ENCODE measurements around the gene ARHGDIG.

Gene ARHGDIG

DNA sequence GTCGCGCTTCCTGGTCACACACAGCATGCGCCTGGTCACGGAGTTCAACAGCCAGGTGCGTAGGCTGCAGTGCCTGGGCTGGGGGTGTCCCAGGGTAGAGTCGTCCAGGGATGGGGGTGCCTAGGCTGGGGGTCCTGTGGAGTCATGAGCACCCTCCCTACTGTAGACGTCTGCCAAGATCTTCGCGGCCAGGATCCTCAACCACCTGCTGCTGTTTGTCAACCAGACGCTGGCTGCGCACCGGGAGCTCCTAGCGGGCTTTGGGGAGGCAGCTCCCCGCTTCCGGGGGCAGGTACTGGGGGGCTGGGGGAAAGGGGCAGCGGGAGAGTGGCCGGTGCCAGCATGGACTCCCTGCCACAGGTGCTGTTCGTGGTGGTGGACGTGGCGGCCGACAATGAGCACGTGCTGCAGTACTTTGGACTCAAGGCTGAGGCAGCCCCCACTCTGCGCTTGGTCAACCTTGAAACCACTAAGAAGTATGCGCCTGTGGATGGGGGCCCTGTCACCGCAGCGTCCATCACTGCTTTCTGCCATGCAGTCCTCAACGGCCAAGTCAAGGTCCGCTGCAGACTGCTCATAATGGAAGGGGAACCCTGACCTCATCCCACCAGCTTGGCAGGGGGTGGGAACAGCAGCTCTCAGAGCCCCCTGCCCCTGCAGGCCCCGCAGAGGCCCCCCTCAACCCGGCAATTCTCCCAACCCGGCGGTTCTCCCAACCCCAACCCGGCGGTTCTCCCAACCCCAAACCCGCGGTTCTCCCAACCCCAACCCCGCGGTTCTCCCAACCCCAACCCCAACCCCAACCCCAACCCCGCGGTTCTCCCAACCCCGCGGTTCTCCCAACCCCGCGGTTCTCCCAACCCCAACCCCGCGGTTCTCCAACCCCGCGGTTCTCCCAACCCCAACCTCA lies 5.0 kb downstream of the ARHGDIG start:
- no peak for DNase-seq (ENCODE audit: low read depth)

GRCh38 chr16:286491-287297 lies 6.3 kb downstream of the ARHGDIG start:
- H3K4me3 ChIP-seq (ENCODE audit: low read length), result no peak overlapping the region
- DNase-seq (ENCODE audit: low read depth), result no peak
- TF ChIP-seq, protein P1, sequence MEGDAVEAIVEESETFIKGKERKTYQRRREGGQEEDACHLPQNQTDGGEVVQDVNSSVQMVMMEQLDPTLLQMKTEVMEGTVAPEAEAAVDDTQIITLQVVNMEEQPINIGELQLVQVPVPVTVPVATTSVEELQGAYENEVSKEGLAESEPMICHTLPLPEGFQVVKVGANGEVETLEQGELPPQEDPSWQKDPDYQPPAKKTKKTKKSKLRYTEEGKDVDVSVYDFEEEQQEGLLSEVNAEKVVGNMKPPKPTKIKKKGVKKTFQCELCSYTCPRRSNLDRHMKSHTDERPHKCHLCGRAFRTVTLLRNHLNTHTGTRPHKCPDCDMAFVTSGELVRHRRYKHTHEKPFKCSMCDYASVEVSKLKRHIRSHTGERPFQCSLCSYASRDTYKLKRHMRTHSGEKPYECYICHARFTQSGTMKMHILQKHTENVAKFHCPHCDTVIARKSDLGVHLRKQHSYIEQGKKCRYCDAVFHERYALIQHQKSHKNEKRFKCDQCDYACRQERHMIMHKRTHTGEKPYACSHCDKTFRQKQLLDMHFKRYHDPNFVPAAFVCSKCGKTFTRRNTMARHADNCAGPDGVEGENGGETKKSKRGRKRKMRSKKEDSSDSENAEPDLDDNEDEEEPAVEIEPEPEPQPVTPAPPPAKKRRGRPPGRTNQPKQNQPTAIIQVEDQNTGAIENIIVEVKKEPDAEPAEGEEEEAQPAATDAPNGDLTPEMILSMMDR (IDR thresholded peaks at IDR 0.05; ENCODE audit: insufficient read depth, low read depth, low read length, missing control alignments), result no peak

More for the DNA sequence above, 5.0 kb downstream of the ARHGDIG start:
- TF ChIP-seq, protein P1 (IDR thresholded peaks at IDR 0.05; ENCODE audit: insufficient read depth, low read depth, low read length, missing control alignments), result no peak
- H3K4me3 ChIP-seq (ENCODE audit: low read length), result no peak overlapping the region

DNA sequence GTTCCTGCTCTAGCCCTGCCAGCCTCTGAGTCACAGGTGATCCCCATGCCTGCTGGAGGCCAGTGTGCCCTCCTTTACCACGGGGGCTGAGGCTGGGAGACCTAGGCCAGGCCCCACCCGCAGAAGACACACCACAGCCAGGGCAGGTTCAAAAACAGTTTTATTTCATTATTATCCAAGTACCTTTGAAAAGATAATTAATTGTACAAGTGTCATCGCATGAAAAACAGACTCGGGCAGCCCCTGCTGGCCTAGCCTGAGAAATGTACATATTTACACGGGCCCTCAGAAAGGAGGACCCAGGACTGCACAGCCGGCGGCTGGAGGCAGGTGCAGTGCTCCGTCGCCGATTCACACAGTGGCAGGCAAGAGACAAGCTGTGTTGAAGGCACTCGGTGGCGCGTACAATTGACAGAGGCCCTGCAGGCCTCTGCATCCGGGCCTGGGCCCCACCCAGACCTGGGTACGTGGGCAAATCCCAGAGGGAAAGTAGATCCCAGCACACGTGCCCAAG lies 7.0 kb downstream of the ARHGDIG start:
- H3K4me3 ChIP-seq (ENCODE audit: low read length), result no peak overlapping the region
- DNase-seq (ENCODE audit: low read depth), result no peak
- TF ChIP-seq, protein P1 (IDR thresholded peaks at IDR 0.05; ENCODE audit: insufficient read depth, low read depth, low read length, missing control alignments), result no peak

DNA sequence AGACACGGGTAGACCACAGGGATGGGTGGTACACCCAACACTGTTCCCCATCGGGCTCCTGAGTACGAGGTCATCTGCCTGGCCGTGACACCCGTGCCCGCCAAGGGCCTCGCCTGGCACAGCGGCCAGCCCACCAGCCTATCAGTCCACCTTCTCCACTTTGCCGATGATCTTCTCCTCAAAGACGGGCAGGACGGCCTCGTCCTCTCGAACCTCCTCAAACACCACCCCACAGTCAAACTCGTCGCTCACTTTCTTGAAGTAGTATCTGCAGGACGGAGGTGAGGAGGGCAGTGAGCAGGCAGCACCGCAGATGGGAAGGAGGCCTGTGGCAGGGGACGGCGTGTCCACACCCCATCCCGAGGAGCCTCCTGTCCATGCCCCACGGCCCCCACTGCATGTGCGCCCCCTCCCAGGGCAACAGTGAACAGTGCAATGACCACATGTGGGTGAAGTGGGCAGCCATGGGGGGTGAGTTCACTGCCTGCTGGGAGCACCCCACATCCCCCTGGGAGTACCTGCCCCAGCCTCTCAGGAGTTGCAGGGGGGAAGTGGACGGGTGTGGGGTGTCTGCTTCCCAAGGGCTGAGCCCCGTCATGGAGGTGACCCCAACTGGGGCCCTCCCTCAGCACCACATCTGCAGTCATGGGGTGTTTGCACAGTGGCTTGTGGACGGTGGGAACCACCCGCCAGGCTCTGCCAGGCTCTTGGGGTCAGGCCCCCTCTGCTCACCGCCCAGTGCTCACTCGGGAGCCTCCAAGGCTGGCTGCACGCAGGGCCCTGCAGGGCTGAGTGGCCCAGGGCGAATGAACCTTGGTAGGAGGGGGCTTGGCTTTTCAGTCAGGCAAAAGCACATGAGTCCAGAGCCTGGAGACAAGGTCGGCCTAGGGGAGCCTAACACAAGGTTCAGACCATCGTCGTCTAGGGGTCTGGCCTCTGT lies 7.9 kb downstream of the ARHGDIG start:
- DNase-seq (ENCODE audit: low read depth), result no peak
- TF ChIP-seq, protein P1 (IDR thresholded peaks at IDR 0.05; ENCODE audit: insufficient read depth, low read depth, low read length, missing control alignments), result no peak
- H3K4me3 ChIP-seq (ENCODE audit: low read length), result no peak overlapping the region

DNA sequence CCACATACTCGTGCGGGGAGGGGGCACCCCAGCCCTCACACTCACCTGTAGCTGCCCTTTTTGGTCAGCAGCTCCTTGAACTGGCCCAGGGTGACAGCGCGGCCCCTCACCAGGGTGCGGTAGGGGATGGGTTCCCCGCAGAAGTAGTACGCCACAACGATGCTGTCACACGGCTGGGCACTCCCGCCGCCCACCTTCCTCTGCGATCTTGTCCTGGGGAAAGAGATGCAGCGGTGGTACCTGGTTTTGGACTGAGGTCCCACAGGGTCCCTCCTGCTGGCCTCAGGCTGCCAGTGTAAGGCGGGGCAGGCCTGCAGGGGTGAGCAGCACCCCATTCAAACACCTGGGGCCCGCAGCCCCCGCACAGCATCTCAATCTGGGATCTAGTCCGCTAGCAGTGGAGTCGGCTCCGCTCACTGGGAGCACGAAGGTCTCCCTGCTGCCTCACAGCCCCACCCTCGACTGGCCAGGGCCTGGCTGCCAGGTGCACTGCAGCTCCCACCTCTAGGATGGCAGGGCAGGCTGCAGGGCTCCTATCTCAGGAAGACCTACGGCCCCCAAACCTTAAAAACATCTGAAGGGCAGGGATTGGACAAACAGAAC lies 9.1 kb downstream of the ARHGDIG start:
- no peak for DNase-seq (ENCODE audit: low read depth)
- H3K4me3 ChIP-seq (ENCODE audit: low read length), result no peak overlapping the region
- TF ChIP-seq, protein P1 (IDR thresholded peaks at IDR 0.05; ENCODE audit: insufficient read depth, low read depth, low read length, missing control alignments), result no peak
